Stimulated activated CD4-positive, alpha-beta T cell treated with anti-CD3 and anti-CD28 coated beads, Interleukin-1b, Interleukin-23, amount 100 ng/mL, for 4 hours (primary cell): ENCODE results near the gene CFAP54.
A peak's percentile ranks its signal among the peaks of the same experiment; 100 is the strongest.
"Not testable (repeated sequence)": the region's sequence is repeated elsewhere in the genome, so short reads cannot be mapped to it uniquely, and the experiment has no call there.

Source experiments
- DNase-seq, 2 donors: peaks; one replicate each; pipeline ENCODE4 v3.0.0-alpha.2; 2020; ENCODE audit warnings: low read depth in 2 of 2

CFAP54 gene

GRCh38 chr12:96623656-96624217 lies 134.4 kb downstream of the CFAP54 start:
- DNase-seq = no peak

- DNase-seq = no peak
Measured at GRCh38 chr12:96635844-96636243, 146.5 kb downstream of the CFAP54 start.

DNA sequence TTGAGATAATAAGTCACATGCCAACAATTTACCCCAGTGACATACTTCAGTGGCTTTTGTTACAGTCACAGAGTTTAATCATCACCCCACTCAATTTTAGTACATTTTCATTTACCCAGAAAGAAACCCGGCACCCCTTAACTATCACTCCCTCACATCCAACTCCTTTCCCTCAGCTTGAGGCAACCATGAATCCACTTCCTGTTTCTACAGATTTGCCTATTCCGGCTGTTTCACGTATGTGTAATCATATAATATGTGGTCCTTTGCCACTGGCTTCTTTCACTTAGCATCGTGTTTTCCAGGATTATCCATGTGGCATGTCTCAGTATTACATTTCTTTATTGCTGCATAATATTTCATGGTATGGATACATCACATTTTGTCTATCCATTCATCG lies 147.5 kb downstream of the CFAP54 start:
- no peak for DNase-seq

DNA sequence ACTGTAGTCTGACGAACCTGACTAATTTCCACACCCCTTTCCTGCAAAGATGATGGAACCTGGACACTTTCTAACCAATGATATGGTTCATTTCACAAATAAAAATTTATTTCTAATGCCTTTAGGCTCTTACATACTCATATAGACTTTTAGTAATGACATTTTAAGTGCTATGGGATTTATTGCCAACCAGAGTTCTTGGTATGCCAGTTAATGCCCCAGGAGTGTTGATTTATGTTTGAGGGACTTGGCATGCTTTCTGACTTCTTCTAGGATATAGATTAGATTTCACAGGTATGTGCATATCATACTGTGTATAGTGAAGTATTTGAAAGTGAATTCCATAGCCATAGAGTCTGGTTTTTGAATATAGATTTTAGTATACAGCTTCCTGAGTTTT lies 159.5 kb downstream of the CFAP54 start:
- DNase-seq = no peak

DNA sequence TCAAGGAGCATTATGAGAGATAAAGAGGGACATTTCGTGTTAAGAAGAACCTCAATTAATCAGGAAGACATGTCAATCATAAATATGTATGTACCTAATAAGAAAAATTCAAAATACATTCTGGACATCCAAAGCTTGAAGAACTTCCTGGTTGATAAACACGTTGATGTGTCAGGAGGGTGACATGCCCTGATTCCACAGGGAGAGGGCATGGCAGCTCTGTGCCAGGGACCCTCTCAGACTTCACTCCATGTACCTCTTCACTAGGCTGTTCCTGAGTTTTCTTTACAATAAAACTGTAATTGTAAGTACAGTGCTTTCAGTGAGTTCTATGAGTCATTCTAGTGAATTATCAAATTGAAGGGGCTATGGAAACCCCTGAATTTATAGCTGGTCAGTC lies 163.5 kb downstream of the CFAP54 start:
- no peak for DNase-seq

- DNase-seq = no peak
Measured at GRCh38 chr12:96658075-96658474, 168.7 kb downstream of the CFAP54 start.

GRCh38 chr12:96669786-96670185 lies 180.4 kb downstream of the CFAP54 start:
- no peak for DNase-seq

DNA sequence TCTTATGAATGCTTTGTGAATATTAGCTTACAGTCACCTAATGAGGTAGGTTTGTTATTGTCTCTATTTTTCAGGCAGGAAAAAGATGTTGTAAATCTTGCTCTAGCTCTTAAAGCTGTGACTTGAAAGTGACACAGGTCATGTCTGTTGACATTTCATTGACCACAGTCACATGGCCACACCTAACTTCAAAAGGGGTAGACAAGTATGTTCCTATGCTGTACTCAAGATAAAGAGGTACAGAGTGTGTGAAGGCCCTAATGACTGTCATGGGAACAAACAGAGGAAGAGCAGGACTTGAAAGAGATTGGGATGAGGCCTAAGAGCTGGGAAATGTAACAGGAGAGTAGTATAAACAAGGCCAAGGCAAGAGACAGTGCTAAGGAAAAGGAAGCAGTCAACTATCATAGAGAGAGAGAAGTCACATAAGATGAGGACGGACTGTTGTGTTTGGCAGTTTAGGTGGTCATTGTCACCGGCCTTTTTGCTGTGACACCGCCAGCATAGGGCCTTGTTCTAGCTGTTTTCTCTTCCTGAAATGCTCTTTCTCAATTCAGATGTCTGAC lies 181.0 kb downstream of the CFAP54 start:
- no peak for DNase-seq

- not testable (repeated sequence) for DNase-seq
Measured at GRCh38 chr12:96675519-96675918, 186.1 kb downstream of the CFAP54 start.

DNA sequence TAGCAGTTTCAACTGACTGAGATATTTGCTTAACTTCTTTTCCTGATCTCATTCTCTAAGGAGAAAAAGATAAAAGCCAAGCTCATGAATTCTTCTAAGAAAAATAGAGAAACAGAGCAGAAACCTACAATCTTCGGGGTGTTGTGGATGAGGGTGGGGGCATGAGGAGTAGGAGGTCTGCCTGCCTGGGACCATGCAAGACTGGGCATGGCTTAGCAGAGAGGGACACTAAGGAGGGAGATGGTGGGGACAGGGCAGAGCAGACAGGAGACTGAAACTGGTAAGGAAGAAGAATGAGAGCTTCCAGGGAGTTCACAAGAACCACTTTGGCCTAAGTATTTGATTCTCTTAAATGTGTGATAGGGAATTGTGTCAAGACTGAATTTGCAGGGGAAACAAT lies 188.0 kb downstream of the CFAP54 start:
- no peak for DNase-seq

GRCh38 chr12:96687719-96688118 lies 198.3 kb downstream of the CFAP54 start:
- no peak for DNase-seq

- DNase-seq = no peak
Measured at GRCh38 chr12:96698521-96698920, 209.1 kb downstream of the CFAP54 start.

DNA sequence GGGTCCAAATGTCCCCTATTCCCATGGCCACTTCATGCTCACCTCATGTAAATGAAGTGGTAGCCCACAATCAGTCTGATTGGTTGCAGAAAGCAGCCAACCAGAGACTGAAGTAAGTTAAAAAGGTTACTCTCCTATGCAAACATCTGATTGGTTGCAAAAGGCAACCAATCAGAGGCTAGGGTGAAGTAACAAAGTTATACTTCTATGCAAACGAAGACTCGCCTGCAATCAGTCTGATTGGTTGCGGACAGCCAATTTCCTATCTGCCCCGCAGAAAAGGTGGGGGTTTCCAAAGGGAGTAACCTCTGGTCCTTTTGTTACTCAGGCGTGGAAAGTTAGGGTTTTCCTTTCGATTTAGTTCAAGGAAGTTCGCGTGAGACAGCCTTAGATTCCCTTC lies 209.6 kb downstream of the CFAP54 start:
- no peak for DNase-seq

- no peak for DNase-seq
Measured at GRCh38 chr12:96701856-96702255, 212.5 kb downstream of the CFAP54 start.

DNA sequence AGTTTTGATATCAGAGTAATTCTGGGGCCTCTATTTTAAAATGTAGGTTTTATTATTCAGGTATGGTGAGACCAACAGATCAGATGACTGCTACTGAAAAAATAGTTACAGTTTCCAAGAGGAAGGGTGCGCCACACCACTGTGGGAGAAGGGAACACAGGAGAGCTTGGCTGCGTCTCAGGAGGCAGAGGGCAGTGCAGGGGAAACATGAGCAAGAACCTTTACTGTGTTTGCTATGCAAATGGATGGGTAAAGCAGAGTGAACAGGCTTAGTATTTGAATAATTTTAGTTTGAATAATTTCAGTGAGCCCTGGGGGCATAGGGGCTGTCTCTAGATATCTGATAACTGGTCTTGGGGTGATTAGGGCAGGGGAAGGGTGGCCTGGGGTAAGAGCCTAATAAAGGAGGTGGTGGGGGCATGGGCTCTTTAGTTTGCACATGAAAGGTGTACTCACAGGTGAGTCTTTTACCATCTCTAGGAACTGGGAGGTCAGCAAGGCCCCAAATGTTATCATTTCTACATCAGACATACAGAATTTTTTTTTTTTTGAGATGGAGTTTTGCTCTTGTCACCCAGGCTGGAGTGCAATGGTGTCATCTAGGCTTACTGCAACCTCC lies 220.9 kb downstream of the CFAP54 start:
- no peak for DNase-seq

- no peak for DNase-seq
Measured at GRCh38 chr12:96711364-96711763, 222.0 kb downstream of the CFAP54 start.

DNA sequence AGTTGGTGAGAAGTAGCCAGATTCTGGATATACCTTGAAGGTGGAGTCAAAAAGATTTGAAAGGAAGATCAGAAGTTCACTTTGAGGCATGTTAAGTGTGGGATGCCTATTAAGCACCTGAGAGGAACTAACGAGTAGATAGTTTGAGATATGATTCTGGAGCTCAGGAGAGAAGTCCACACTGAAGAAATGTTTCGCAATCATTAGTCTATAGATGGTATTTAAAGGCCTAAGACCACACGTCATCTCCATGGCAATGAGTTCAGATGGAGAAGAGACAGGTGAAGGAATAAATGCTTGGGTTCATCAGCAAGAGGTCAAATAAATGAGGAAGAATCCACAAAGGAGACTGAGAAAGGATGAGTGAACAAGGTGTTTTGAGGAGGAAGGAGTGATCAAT lies 224.8 kb downstream of the CFAP54 start:
- DNase-seq = no peak

- no peak for DNase-seq
Measured at GRCh38 chr12:96719660-96720362, 230.4 kb downstream of the CFAP54 start.

- DNase-seq = peak; percentile 1 to 5
Measured at GRCh38 chr12:96720363-96720705, 231.0 kb downstream of the CFAP54 start.

- DNase-seq = not testable (repeated sequence)
Measured at GRCh38 chr12:96729466-96729865, 240.1 kb downstream of the CFAP54 start.

DNA sequence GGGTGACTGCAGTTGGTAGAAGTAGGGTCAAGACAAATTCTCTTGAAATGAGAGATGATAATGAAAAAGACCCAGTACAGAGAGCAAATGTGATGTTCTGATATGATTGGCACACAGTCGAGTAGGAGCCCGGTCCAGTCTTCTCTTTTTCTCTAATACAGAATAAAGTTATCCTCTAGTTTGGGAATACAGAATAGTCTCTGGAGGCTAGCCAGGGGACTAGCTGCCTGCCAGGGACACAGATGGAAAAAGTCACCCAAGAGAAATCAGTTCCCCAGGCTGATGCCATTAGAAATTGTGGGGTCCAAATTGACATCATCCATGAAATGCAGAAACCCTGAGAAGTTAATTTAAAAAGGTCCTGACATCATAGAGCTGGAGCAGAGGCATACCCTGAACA lies 240.5 kb downstream of the CFAP54 start:
- DNase-seq = no peak

- no peak for DNase-seq
Measured at GRCh38 chr12:96743606-96744005, 254.2 kb downstream of the CFAP54 start.

DNA sequence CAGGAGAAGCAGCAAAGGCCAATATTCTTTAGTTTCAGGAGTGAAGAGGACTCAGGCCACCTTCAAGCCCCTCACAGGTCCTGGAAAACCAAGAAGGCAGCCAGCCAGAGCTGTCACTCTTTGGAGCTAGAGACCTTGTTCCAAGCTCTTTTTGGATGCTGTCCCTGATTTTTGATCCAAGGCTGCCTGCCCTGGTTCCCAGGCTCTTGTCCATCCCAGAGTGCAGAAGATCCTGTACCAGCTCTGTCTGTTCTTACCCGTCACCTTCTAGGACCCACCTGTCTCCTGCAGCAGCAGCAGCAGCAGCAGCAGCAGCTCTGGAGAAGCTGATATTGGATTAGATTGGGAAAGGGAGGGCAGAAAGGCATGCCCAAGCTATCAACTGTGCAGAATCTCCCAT lies 260.6 kb downstream of the CFAP54 start:
- no peak for DNase-seq
